ENCODE measurements around the gene IQSEC3.

The IQSEC3 gene

GRCh38 chr12:144650-145284, 78.2 kb downstream of the IQSEC3 start:
- DNase-seq, result no peak

GRCh38 chr12:145369-145960, 78.9 kb downstream of the IQSEC3 start:
- no peak for DNase-seq

- no peak for DNase-seq
These were observed 80.7 kb downstream of the IQSEC3 start for GRCh38 chr12:147242-147641.

GRCh38 chr12:148676-149416, 82.3 kb downstream of the IQSEC3 start:
- no peak for DNase-seq

GRCh38 chr12:151579-151978, 85.0 kb downstream of the IQSEC3 start:
- DNase-seq, result no peak

- DNase-seq, result no peak
These were observed 85.9 kb downstream of the IQSEC3 start for GRCh38 chr12:152440-152839.

GRCh38 chr12:153080-153746, 86.6 kb downstream of the IQSEC3 start:
- DNase-seq, result peak; percentile 95

GRCh38 chr12:154058-154457, 87.5 kb downstream of the IQSEC3 start:
- no peak for DNase-seq

GRCh38 chr12:155006-155405, 88.4 kb downstream of the IQSEC3 start:
- DNase-seq, result no peak

- no peak for DNase-seq
These were observed 89.1 kb downstream of the IQSEC3 start for GRCh38 chr12:155646-156045.

GRCh38 chr12:156945-157344, 90.4 kb downstream of the IQSEC3 start:
- DNase-seq, result no peak

- DNase-seq, result no peak
These were observed 91.1 kb downstream of the IQSEC3 start for GRCh38 chr12:157644-158043.

- no peak for DNase-seq
These were observed 92.7 kb downstream of the IQSEC3 start for GRCh38 chr12:159156-159782.

- no peak for DNase-seq
These were observed 94.3 kb downstream of the IQSEC3 start for GRCh38 chr12:160858-161257.

- no peak for DNase-seq
These were observed 95.3 kb downstream of the IQSEC3 start for GRCh38 chr12:161823-162222.

- DNase-seq, result no peak
These were observed 96.1 kb downstream of the IQSEC3 start for GRCh38 chr12:162467-163307.

GRCh38 chr12:163406-163986, 96.9 kb downstream of the IQSEC3 start:
- DNase-seq, result no peak

- DNase-seq, result no peak
These were observed 97.6 kb downstream of the IQSEC3 start for GRCh38 chr12:164207-164606.

- no peak for DNase-seq
These were observed 99.3 kb downstream of the IQSEC3 start for GRCh38 chr12:165862-166368.

GRCh38 chr12:166425-167075, 100.0 kb downstream of the IQSEC3 start:
- no peak for DNase-seq

- DNase-seq, result no peak
These were observed 101.5 kb downstream of the IQSEC3 start for GRCh38 chr12:167959-168600.

Data from islet precursor cell (in vitro differentiated cells).